GM19043 (cell line): ENCODE measurements around the gene ENAH.

Experiments used
- ATAC-seq: cut with Tn5 transposase; IDR thresholded peaks from one replicate; pipeline ENCODE4 v1.9.1; 2021; ENCODE audit warnings: low read depth; ENCODE audit not compliant: unreplicated experiment

ENAH gene

GRCh38 chr1:225573216-225573615 lies 79.7 kb downstream of the ENAH start:
- no peak for ATAC-seq

DNA sequence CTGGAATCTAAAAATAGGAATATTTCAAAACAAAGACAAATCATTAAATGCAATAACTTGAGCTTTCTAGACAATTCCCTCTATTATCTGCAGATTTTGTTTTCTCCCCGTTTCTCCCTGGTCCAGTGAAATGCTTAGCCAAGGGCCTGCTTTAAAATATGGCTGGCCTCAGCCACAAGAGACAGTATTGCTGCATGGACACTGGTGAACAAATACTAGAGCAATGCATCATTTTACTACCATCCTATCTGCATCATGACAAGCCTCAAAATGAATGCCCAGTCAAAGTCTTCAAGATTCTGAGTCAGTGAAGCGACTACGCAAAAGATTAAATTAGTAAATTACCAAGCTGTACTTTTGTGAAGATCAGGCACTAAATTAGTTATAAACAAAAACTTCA lies 80.5 kb downstream of the ENAH start:
- no peak for ATAC-seq

- ATAC-seq = no peak
These were observed 85.1 kb downstream of the ENAH start for GRCh38 chr1:225567789-225568188.

DNA sequence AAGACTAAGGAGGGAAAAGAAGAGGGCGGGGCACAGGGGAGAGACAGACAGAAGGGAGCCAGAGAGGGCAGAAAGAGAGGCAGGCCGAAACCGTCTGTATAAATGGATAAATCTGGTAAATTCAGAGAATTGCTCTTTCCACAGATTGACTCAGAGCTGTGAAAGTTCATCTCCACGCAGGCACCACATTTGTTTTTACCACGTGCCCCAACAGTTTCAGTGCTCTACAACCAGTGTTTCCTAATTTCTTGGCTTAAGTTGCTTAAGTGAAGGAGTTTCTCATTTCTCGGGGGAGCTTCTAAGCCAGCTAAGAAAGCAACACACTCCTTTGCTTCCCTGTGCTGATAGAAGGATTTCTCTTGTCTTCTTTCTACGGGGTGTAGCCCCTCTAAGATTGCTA lies 87.1 kb downstream of the ENAH start:
- no peak for ATAC-seq

- ATAC-seq = no peak
These were observed 91.2 kb downstream of the ENAH start for GRCh38 chr1:225561675-225562074.

DNA sequence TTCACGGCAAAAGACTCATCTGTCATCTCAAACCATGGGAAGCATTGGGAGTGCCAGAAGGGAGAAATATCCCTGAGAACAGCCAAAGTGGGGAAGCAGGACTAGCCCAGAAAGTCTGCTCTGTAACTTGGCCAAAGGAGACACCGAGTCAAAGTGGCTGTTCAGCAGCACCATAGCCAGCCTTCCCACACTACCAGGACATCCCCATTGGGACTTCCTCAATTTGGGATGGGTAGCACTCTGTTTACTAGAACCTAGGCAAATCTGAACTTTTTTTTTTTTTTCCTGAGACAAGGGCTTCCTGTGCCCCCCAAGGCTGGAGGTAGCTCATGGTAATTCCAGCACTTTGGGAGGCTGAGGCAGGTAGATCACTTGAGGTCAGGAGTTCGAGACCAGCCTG lies 93.0 kb downstream of the ENAH start:
- ATAC-seq = no peak

GRCh38 chr1:225559326-225559725 lies 93.6 kb downstream of the ENAH start:
- ATAC-seq = no peak

- no peak for ATAC-seq
These were observed 96.2 kb downstream of the ENAH start for GRCh38 chr1:225556694-225557093.

- no peak for ATAC-seq
These were observed 97.1 kb downstream of the ENAH start for GRCh38 chr1:225555821-225556220.

DNA sequence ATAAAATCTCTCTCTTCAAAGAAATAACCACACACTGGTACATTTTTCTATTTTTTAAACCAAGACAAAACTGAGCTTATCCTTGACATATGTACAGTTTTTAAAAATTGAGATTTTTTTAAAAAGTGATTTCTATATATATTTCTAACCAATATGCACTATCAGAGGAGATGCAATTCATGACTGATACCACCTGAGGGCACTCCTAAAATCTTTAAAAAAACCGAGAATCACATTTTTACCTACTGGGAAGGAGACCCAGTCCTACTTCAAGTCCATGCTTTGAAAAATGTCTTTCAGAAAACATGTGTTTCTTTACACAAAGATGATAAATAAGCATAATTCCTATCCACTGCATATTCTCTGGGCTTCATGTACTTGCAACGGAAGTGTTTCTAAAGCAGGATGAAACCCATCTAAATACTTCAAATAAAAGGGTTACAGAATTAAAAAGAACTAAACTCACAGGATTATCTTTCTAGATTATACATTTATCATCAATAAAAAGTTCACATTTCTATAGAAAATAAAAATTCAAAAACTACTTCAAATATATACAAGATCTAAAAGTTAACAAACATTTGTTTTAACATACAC lies 98.6 kb downstream of the ENAH start:
- ATAC-seq = no peak

DNA sequence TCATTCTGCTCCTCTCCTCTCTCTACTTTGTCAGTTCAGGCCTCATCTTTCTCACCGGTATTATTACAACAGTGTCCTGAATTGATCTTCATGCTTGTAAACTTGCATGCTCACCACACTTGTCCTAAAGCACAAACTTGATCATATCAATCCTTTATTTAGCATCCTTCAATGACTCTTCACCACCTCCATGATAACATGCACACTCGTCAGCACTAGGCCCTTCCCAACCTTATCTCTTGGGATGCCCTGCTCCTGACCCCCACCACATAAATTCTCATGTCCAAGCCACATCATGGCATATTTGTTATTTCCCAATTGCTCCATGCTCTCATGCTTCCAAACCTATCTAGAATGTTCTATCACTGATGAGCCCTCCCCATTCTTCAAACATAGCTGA lies 103.1 kb downstream of the ENAH start:
- ATAC-seq = no peak

GRCh38 chr1:225548140-225548857 lies 104.6 kb downstream of the ENAH start:
- no peak for ATAC-seq

- ATAC-seq = no peak
These were observed 107.3 kb downstream of the ENAH start for GRCh38 chr1:225545649-225546048.

- no peak for ATAC-seq
These were observed 108.0 kb downstream of the ENAH start for GRCh38 chr1:225544924-225545323.

- ATAC-seq = no peak
These were observed 108.7 kb downstream of the ENAH start for GRCh38 chr1:225544263-225544662.

DNA sequence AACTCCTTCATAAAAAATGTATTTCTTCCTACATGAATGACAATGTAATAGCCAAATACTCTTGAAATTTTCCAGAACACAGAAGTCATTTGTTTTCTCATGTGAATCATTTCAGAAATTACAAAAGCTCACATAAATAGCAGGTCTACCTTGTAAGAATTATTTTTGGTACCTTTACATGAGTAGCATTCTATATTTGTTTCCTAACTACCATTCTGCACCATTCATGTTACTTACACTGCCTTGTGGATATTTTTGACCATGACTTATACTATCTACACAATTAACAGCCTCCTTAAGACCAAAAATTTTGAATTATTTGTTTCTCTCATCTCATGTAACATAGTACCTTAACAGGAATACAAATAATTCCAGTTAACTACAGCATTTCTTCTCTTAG lies 109.6 kb downstream of the ENAH start:
- no peak for ATAC-seq

DNA sequence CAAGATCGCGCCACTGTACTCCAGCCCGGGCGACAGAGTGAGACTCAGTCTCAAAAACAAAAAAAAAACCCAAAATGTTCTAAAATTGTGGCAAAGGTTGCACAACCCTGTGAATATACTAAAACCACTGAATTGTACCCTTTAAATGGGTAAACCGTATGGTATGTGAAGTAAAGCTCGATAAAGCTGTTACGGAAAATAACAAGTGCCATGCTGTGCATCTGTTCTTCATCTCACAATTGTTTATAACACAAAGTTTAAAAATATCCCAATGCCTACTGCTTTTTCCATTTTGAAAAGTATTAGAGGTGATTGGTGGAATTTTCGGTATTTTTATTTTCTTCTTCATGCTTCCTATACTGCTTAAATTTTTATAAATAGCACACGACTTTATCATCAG lies 111.5 kb downstream of the ENAH start:
- ATAC-seq = no peak

DNA sequence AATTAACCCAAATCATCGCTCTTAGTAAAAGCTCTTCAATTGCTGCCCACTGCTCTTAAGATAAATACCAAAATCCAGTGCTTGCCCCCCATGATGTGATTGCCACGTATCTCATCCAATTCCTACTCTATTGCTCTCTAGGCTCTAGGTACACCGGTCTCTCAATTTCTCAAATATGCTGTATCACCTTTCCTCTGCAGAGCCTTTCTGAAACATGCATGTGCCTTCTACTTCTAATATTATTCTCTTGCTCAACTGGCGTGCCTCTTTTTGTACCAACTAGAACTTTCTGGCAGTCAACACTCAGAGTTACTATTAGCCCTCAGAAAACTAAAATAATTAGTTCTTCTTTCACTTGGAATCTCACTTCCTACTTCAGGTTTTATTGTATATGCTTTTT lies 113.3 kb downstream of the ENAH start:
- no peak for ATAC-seq

GRCh38 chr1:225539069-225539468 lies 113.9 kb downstream of the ENAH start:
- ATAC-seq = no peak

DNA sequence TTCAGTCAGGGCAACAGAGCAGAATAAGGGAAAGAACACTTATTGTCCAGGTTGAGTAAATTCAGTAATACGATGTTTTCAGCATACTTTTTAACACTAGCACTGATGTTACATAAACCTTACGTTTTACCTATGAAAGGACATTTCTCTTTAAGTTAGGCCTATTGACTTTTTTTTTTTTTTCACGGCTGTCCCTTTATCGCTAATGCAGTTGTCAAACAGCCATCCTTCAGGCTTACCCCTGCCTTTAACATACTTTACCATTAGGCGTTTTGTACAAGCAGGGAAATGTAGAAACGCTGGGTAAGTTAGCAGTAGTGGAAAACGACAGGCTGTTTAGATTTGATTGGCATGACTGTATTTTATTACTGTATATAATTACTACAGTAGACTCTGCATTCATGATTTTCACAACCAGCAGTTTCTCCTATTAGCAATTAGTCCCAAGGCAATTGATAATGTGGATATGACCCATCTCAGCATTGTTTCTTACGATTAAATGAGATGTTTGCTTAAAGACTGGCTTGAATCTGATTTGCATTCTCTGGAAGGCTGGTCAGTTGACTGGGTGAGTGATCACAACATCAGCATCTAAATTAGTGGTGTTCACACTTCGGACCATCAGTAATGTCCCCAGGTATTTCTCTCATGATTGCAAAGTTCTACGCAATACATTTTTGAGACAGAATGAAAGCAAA lies 115.2 kb downstream of the ENAH start:
- no peak for ATAC-seq

DNA sequence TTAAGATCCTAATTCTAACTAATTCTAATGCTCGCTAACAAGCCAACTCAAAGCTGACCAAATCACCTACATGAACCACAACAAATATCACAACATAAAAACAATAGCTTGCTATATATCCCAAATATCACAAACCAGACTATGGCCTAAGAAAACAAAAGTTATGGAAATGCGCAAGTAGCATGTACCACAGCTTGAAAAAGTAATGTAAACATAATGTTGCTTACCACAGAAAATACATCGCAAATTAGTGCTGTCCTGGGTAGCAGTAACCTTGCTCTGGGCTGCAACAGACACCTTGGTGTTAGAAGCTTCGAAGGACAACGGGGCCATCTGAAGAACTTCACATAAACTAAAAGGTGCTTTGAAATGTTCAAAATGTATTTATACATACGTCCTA lies 117.6 kb downstream of the ENAH start:
- no peak for ATAC-seq

DNA sequence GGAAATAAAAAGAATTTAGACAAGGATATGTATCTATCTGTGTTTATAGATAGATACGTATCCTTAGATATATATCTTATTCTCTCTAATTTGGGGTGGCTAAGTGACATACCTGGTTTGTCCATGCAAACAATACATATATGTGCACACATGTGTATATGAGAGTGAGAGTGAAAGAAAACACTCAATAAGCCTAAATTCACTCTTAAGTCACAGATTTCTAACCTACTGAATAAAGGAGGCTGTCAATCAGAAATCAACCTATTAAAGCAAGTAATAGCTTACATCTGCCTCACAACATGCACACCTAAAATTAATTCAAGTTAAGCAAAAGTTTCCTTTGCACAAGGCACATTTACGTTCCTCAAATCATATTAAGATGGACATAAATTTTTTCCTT lies 118.2 kb downstream of the ENAH start:
- no peak for ATAC-seq
